Endothelial cell of umbilical vein (primary cell): Measurements from ENCODE around the gene CNTNAP1.

ENCODE experiments used
- CTCF ChIP-seq, 2 donors: IDR thresholded peaks; 1 replicate in 1 of 2; 2 replicates in 1 of 2; pipeline ENCODE4 v1.5.1; 2011; ENCODE audit warnings: low read length in 2 of 2, mild to moderate bottlenecking in 2 of 2, moderate library complexity in 2 of 2, control low read depth in 1 of 2, inconsistent platforms in 1 of 2, low read depth in 1 of 2; ENCODE audit not compliant: insufficient read depth in 1 of 2; ENCODE audit errors: extremely low read depth in 1 of 2
- EZH2 ChIP-seq: IDR thresholded peaks from 2 replicates; pipeline ENCODE4 v1.6.1; 2012; ENCODE audit warnings: borderline replicate concordance, low read depth, mild to moderate bottlenecking, moderate library complexity, low read length, inconsistent platforms; ENCODE audit not compliant: severe bottlenecking
- POLR2A ChIP-seq: IDR thresholded peaks from 2 replicates; pipeline ENCODE4 v1.6.1; 2012; ENCODE audit warnings: low read depth, mild to moderate bottlenecking, control low read depth, low read length
- POLR2AphosphoS5 ChIP-seq: IDR thresholded peaks from 2 replicates; pipeline ENCODE4 v1.6.1; 2012; ENCODE audit warnings: low read depth, mild to moderate bottlenecking, control low read depth, low read length, moderate library complexity; ENCODE audit not compliant: insufficient read depth

- no peak for TF ChIP-seq POLR2A
- TF ChIP-seq CTCF (IDR thresholded peaks at IDR 0.05; ENCODE audit: extremely low read depth in 1 of 2, insufficient read depth in 1 of 2, low read depth in 1 of 2, low read length in 2 of 2), result no peak
- no peak for TF ChIP-seq POLR2AphosphoS5
- no peak for TF ChIP-seq EZH2
These were observed 7.5 kb upstream of the CNTNAP1 start for GRCh38 chr17:42674755-42675347.
